ENCODE results near the gene GPR150.

GRCh38 chr5:95644351-95645042, 24.6 kb downstream of the GPR150 start:
- TF ChIP-seq CTCF (IDR thresholded peaks at IDR 0.05) (peak; percentile 43 to 76 (median 70)), POLR2A (IDR thresholded peaks at IDR 0.05) (no peak)

Data from heart left ventricle (tissue), 13 donors.